Gastroesophageal sphincter (tissue), 3 donors: ENCODE results near the gene TOB2.
"Not testable (repeated sequence)": the region's sequence is repeated elsewhere in the genome, so short reads cannot be mapped to it uniquely, and the experiment has no call there.

Experiments used
- POLR2AphosphoS5 ChIP-seq: sonication (generic); formaldehyde crosslinking; IDR thresholded peaks from one replicate; pipeline ENCODE4 v1.6.1; 2017; ENCODE audit warnings: antibody characterized with exemption
- TF ChIP-seq, protein P1 (sequence below), 4 experiments: fragments of 200-600 bp in 2 of 4; fragments of 450-650 bp in 2 of 4; sonication (generic) in 1 of 4; IDR thresholded peaks; one replicate each; pipeline ENCODE4 v1.5.1; 2017 to 2019; ENCODE audit warnings: antibody characterized with exemption in 4 of 4, mild to moderate bottlenecking in 2 of 4, moderate library complexity in 2 of 4

DNA sequence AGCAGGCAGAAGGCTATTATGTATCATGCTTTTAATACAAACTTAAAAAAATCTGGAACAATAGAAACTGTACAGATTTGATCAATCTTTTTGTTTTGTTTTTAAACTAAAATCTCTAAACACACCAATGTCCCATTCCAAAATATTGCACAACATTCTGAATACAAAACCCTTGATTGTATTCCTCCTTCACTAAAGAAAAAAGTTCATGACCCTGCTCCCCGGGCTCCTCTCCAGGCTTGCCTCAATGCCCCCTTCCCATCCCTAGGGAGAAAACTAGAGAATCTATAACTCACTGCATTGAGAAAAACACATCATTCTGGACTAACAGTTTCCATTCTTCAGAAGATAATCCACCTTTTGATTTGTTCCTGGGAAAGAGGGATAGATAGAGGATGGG is 13.1 kb downstream of the TOB2 start:
- TF ChIP-seq, protein P1, sequence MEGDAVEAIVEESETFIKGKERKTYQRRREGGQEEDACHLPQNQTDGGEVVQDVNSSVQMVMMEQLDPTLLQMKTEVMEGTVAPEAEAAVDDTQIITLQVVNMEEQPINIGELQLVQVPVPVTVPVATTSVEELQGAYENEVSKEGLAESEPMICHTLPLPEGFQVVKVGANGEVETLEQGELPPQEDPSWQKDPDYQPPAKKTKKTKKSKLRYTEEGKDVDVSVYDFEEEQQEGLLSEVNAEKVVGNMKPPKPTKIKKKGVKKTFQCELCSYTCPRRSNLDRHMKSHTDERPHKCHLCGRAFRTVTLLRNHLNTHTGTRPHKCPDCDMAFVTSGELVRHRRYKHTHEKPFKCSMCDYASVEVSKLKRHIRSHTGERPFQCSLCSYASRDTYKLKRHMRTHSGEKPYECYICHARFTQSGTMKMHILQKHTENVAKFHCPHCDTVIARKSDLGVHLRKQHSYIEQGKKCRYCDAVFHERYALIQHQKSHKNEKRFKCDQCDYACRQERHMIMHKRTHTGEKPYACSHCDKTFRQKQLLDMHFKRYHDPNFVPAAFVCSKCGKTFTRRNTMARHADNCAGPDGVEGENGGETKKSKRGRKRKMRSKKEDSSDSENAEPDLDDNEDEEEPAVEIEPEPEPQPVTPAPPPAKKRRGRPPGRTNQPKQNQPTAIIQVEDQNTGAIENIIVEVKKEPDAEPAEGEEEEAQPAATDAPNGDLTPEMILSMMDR (IDR thresholded peaks at IDR 0.05), result not testable (repeated sequence)
- not testable (repeated sequence) for TF ChIP-seq POLR2AphosphoS5
